GM08714 (cell line): ENCODE data around the gene ZDHHC12.

Source experiments
- H3K4me3 ChIP-seq: fragments of 200-500 bp; sonication (Bioruptor generic); 2 replicates; pipeline ENCODE4 v1.5.1; 2014; ENCODE audit warnings: mild to moderate bottlenecking, low read length, inconsistent platforms
- ZNF274 ChIP-seq: IDR thresholded peaks from 2 replicates; pipeline ENCODE4 v1.6.1; 2012; ENCODE audit warnings: mild to moderate bottlenecking, low read depth, low read length

The ZDHHC12 gene

GRCh38 chr9:128690684-128691034, 33.3 kb downstream of the ZDHHC12 start:
- peak overlapping the region; percentile 95 for H3K4me3 ChIP-seq
- no peak for TF ChIP-seq ZNF274

GRCh38 chr9:128689820-128690683, 33.9 kb downstream of the ZDHHC12 start:
- TF ChIP-seq ZNF274 = no peak
- peak overlapping the region; percentile 95 for H3K4me3 ChIP-seq

GRCh38 chr9:128689293-128689774, 34.6 kb downstream of the ZDHHC12 start:
- peak overlapping the region; percentile 76 for H3K4me3 ChIP-seq
- TF ChIP-seq ZNF274 = no peak

GRCh38 chr9:128688501-128689292, 35.2 kb downstream of the ZDHHC12 start, which contains the start of gene SET:
SET (plus strand) TSS chr9:128689222; CDS start chr9:128689583, 361 bp downstream.
- H3K4me3 ChIP-seq = peak within 1 kb of the TSS; percentile 95
- no peak for TF ChIP-seq ZNF274

- H3K4me3 ChIP-seq = no peak overlapping the region; the same call in 1 of the 2 replicates
- TF ChIP-seq ZNF274 = no peak
Observed at GRCh38 chr9:128687453-128687852, 36.5 kb downstream of the ZDHHC12 start.

- H3K4me3 ChIP-seq = peak overlapping the region; percentile 83; the same call in 1 of the 2 replicates
- TF ChIP-seq ZNF274 = no peak
Observed at GRCh38 chr9:128685636-128686489, 38.1 kb downstream of the ZDHHC12 start.

- no peak for TF ChIP-seq ZNF274
- peak overlapping the region; percentile 83 for H3K4me3 ChIP-seq
Observed at GRCh38 chr9:128684325-128685199, 39.4 kb downstream of the ZDHHC12 start.

- TF ChIP-seq ZNF274 = no peak
- H3K4me3 ChIP-seq = peak overlapping the region; percentile 83
Observed at GRCh38 chr9:128684065-128684324, 39.9 kb downstream of the ZDHHC12 start.

GRCh38 chr9:128683340-128684064, 40.4 kb downstream of the ZDHHC12 start:
- H3K4me3 ChIP-seq = peak overlapping the region; percentile 83
- TF ChIP-seq ZNF274 = no peak

- H3K4me3 ChIP-seq = no peak overlapping the region
- TF ChIP-seq ZNF274 = no peak
Observed at GRCh38 chr9:128677794-128678193, 46.1 kb downstream of the ZDHHC12 start.

- TF ChIP-seq ZNF274 = no peak
- H3K4me3 ChIP-seq = no peak overlapping the region
Observed at GRCh38 chr9:128675382-128675781, 48.5 kb downstream of the ZDHHC12 start.
